DMS53 treated with DMSO at 0.1 percent for 48 hours (cell line): ENCODE data around the gene CHRD.
"Not testable (repeated sequence)": the region's sequence is repeated elsewhere in the genome, so short reads cannot be mapped to it uniquely, and the experiment has no call there.

Experiments
- DNase-seq: peaks from one replicate; lab custom pipeline; 2025; ENCODE audit not compliant: unreplicated experiment; lab: John Stamatoyannopoulos, UW

CHRD gene

DNA sequence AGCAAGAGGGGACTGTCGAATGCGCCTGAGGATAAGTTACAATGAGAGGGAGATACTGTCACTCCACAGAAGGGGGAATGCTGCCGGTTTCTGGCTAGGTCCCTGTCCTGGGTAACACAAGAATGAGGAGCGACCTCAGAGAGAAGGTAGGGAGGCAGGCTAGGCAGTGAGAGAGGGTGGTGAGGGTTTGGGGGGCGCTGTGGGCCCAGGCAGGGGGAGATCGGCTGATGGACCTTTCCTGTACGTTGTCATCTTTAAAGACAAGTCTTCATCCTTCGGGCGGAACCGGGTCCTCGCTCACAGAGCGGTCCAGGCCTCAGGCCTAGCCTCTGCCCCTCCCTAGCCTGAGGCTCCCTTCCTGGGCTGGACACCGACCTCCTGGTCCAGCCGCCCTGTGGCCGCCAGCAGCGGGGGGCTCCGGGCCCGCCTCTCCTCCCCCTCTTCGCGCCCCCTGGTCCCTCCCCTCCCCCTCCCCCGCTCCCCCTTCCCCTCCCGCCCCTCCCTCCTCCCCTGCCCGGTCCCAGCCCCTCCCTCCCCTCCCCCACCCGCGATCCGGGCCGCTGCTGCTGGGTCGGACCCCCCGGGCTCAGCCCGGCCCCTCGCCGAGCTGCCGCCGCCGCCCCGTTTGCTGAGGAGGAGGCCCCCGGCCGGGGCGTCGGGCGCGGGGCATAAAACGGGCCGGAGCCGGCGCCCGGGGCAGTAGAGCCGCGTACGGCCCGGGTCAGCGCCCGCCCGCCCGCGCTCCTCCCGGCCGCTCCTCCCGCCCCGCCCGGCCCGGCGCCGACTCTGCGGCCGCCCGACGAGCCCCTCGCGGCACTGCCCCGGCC lies at the start of gene CHRD:
TSS of gene CHRD (plus strand) at position 697 of the 827 bp plus-strand sequence. CDS start 265 bp downstream, outside the sequence.
- no peak for DNase-seq

DNA sequence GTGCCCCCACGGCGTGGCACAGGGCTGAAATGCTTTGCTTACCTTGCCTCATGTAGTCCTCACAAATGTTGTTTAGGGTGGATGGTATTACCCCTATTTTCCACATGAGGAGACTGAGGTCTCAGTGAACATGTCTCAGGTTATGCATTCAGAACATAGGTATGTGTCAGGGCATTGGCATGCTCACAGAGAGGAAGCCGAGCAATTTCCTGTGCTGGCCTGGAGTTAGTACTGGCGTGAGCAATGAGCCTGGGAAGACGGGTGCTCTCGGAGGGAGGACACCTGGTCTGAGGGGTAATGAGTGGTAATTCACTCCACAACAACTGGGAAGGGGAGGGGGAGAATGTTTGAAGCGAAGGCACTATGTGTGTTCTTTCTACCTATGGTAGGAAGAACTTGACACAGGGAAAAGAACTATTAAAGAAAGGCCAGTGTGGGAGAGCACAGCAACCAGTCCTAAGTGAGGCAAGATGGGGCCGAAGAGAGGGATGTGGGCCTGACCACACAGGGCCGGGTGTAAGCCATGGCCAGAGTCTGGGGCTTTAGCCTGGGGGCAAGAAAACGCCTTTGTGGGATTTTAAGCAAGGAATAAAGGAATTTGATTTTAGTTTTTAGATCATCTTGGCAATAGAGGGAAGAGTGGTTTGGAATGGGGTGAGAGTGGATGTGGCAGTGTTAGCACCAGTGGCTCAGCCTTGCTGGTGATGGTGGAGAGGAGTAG lies 47.3 kb upstream of the CHRD start:
- no peak for DNase-seq

DNA sequence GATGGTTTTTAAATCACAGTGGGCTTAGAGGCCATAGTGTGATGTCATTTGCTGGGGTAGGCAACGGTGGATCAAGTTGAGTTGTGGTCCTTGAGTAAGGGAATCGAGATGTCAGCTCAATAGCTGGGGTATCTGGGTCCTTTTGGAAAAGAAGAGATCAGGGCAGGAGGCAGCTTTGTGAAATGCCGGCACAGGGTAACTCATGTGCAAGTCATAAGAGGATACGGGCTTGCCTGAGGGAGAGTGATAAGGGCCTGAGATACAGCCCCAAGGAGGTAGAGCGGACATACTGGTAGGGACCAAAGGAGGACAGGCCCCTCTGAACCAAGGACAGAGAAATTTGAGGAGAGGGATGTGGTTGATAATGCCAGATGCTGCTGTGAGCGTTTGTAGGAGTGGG lies 46.7 kb upstream of the CHRD start:
- DNase-seq: no peak

DNA sequence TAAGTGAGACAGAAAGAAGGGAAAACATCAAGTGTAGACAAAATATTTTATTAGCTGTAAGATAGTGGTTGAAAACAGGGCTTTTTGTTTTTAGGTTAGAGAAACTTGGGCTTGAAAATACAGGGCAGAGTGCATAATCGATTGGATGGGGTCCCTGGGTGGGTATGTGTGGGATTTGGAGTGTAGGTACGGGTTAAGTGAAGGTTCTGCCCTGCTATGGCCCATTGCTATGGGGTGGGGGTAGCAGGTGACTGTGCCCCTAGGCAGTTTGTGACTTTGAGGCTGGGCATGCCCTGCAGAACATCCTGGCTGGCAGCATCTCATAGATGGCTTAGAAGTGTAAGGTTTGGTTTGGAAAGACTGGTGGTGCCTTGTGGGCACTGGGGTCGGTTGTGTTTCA lies 46.2 kb upstream of the CHRD start:
- DNase-seq: no peak

DNA sequence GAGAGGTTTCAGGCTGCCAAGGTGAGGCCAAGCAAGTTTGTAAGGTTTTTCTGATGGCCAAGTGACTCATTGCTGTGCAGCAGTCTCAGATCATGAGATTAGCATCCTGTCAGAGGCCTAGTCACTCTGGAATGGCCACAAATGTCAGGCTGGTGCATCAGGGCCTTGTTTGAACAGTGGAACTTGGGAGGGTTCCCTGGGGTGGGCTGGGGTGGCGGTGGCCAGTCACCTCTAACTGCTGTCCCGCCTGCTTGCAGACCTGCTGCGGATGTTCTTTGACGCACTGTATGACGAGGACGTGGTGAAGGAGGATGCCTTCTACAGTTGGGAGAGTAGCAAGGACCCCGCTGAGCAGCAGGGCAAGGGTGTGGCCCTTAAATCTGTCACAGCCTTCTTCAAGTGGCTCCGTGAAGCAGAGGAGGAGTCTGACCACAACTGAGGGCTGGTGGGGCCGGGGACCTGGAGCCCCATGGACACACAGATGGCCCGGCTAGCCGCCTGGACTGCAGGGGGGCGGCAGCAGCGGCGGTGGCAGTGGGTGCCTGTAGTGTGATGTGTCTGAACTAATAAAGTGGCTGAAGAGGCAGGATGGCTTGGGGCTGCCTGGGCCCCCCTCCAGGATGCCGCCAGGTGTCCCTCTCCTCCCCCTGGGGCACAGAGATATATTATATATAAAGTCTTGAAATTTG lies 45.2 kb upstream of the CHRD start:
- no peak for DNase-seq

DNA sequence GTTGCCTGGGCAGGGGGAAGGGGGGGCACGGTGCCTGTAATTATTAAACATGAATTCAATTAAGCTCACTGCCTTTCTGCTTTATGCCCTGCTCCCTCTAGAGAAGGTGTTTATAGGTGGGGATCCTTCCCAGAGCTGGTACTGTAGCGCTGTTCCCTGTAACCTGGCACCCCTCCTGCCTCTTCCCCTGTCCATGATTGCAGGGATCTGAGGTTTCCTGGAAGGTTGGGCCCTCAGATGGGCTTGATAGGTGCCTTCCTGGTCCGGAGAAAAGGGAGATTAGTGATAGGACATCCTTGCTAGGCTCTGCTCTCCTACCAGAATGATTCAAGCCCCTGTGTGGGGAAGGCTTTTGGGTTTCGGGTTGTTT lies 44.6 kb upstream of the CHRD start:
- DNase-seq: peak; percentile 70

DNA sequence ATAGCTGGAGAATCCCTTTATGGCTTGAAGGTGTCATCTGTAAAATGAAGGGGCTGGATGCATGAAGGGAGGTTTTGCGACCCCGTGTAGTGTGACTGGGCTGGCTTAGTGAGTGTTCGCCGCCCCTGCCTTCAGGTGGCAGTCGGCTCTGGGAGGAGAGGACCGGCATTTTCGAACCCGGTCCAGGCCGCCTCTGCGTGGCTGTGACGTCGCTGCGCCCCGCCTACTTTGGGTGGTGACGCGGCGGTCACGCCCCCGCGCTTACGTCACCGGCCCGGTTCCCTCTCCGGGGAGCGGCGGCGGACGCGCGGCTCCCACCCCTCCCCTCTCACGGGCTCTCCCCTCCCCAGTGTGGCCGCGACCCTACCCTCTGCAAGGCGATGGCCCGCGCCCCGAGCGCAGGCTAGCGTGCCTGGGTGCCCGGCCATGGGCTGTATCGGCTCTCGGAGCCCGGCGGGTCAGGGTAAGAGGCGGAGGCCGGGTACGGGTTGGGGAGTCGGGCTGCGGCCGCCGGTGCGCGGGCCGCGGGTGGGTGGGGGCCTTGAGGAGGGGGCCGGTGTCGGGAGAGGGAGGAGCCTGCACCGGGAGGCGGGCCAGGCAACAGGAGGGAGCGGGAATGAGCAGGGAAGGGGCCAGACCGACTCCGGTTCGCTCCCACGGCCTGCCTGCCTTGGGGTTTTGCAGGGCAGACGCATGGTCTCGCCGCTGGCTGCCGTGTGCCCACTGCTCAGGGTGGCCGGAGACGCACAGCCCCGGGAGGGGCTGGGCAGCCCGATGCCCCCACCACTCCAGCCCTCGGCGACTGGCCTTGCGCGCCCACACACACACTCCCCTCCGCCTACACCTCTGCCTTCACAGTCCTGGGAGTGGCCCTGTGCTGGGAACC lies 44.0 kb upstream of the CHRD start:
- peak; percentile 70 for DNase-seq

DNA sequence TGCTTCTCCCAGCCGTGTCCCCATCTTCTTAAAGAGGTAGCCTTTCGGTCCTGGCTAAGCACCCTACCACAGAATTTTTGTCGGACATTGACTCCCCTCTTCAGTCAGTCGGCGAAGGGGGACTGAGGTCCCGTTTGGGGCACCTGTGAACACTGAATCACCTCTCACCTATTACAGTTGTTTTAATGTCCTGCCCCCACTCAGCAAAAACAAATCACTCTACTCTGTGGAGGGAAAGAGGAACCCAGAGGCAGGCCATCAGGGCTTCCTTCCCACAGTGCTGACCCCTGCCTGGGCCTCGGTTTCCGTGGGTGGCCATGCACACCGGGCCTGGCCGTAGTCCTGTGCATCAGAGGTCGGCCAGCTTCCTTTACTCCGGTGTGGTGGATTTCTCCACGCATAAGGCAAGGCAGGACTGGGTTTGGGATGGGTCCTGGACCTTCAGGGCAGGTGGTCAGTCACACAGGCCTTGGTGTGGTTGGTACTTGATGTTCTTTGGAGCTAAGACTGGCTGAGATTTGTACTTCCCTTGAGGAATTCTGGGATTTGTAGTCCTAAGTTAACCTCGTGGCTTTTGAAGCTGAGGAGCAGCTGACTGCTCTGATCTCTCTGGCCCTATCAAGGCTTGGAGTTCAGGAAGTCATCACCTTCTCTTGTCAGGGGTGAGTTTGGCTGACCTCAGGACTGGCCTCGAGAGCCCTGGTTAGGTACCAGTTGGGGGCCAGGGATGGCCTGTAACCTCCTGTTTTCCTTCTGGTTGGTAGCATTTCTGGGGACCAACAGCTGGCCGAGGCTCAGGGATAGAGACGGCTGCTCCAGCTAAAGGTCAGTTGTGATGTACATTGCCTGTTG lies 43.1 kb upstream of the CHRD start:
- peak; percentile 28 for DNase-seq

DNA sequence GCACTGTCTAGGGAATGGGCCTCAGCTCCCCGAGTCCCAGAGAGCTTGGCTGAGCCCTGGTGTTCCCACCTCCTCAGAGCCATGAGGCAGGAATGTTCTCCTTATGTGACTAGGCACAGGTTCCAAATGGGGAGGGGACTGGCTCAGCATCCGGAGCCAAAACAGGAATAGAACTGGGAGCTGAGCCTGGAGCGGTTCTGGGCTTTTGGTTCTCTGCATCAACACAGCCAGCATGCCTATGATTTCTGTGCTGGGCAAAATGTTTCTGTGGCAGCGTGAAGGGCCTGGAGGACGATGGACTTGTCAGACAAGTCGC lies 42.5 kb upstream of the CHRD start, which contains the start of gene FAM131A:
TSS of gene FAM131A (plus strand) at position 202 of the 316 bp plus-strand sequence. CDS start at position 233, 31 bp downstream.
- DNase-seq: no peak

DNA sequence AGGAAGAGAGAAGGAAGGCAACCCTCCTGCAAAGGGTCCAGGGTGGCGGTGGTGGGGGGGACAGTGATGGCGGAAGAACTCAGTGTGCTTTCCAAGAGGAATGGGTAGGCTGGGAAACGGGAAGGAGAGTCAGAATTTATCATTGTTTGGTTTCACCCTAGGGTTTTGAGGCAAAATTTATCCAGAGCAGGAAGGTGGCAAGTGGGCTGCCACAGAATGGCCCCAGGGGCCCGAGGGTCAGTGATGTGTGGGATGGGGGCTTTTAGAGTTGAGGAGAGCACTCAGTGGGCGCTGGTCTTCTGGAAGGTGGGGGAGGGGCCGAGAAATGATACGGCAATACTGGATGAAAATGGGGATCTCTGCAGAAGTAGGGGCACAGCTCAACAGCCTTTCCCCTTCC lies 41.9 kb upstream of the CHRD start:
- no peak for DNase-seq

DNA sequence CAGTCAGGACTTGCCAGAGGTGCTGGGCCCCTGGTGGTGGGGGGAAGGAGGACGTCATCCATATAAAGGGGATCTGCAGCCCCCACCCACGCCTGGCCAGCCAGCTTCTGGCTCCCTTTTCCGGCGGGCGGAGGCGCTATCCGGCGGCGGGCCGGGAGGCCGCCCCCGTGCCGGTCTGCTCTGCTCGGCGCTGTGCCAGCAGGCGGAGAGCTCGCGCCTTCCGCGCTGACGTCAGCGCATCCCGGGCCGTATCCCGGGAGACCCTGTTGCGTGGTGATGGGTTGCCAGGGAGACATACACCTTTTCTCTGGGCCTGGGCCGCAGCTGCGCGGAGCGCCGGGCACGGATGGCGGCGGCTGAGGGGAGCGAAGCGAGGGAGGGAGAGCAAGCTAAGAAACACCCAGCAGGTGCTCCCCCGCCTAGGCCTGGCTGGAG lies 41.3 kb upstream of the CHRD start:
- DNase-seq: no peak

DNA sequence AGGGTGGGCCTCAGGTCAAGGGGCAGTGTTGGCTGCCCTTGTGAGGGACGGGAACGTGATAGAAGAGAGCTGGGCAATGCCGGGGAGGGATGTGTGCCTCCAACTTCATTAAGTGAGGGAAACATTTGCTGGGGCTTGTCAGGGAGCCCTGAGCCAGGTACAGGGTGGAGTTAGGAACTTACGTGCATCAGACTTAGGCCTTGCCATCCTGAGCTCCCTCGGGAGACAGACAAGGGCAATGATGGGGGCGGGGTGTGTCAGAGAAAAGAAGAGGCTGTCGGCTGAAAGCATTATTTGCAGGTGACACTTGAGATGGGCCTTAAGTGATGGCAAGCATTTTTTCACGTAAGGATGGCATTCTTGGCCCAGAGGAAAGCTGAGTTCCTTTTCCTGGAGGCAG lies 40.9 kb upstream of the CHRD start:
- DNase-seq: no peak

DNA sequence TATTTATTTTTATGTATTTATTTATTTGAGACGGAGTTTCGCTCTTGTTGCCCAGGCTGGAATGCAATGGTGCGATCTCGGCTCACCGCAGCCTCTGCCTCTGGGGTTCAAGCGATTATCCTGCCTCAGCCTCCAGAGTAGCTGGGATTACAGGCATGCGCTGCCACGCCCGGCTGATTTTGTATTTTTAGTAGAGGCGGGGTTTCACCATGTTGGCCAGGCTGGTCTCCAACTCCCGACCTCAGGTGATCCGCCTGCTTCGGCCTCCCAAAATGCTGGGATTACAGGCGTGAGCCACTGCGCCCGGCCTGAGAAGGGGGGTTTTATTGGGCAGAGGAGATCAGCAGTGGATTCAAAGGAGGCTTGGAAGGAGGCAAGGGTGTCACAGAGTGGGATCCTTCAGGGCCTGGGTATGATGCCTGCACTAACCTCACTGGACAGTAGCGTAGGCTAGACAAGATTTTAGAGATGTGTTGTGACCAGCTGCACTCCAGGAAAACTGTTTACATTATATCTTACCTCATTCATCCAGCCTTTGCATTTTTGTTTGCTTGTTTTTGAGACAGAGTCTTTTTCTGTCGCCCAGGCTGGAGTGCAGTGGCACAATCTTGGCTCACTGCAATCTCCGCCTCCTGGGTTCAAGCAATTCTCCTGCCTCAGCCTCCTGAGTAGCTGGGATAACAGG lies 40.3 kb upstream of the CHRD start:
- not testable (repeated sequence) for DNase-seq

DNA sequence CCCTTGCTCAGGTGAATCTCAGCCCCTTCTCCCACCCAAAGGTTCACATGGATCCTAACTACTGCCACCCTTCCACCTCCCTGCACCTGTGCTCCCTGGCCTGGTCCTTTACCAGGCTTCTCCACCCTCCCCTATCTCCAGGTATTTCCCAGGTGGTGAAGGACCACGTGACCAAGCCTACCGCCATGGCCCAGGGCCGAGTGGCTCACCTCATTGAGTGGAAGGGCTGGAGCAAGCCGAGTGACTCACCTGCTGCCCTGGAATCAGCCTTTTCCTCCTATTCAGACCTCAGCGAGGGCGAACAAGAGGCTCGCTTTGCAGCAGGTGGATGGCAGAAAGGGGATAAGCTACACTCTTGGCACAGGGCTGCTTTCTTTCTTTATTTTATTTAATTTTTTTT lies 37.9 kb upstream of the CHRD start:
- peak; percentile 92 for DNase-seq

DNA sequence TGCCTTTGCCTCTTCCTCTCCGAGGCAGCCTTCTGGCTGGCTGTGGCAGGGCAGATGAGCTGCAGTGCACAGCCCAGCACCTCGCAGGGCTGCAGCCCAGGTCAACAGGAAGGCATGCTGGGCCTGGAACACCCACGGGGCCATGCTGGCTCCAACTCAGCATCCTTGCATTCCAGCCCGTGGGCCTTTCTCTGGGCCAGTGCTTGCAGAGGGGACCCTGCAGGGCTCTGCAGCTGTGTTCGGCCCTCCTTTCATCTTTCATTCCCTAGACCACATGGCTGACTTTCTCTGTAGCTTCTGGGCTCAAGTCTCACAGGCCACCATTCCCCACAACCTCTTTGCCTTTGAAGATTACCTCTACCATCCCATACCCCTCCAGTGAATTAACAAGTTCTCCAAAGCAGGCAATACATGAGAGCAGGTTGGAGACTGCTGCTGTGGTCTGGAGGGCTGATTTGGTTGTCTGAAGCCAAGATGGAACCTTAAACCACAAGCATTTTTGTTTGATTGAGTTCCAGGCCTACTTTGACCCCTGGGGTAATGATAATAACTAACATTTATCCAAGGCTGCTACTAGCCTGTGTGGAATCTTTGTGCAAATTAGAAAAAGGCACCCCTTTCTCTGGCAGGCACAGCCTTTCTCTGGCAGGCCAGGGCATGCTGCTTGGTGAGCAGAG lies 36.5 kb upstream of the CHRD start:
- no peak for DNase-seq

DNA sequence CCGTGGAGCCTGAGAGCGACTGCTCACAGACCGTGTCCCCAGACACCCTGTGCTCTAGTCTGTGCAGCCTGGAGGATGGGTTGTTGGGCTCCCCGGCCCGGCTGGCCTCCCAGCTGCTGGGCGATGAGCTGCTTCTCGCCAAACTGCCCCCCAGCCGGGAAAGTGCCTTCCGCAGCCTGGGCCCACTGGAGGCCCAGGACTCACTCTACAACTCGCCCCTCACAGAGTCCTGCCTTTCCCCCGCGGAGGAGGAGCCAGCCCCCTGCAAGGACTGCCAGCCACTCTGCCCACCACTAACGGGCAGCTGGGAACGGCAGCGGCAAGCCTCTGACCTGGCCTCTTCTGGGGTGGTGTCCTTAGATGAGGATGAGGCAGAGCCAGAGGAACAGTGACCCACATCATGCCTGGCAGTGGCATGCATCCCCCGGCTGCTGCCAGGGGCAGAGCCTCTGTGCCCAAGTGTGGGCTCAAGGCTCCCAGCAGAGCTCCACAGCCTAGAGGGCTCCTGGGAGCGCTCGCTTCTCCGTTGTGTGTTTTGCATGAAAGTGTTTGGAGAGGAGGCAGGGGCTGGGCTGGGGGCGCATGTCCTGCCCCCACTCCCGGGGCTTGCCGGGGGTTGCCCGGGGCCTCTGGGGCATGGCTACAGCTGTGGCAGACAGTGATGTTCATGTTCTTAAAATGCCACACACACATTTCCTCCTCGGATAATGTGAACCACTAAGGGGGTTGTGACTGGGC lies 35.1 kb upstream of the CHRD start:
- DNase-seq: no peak

DNA sequence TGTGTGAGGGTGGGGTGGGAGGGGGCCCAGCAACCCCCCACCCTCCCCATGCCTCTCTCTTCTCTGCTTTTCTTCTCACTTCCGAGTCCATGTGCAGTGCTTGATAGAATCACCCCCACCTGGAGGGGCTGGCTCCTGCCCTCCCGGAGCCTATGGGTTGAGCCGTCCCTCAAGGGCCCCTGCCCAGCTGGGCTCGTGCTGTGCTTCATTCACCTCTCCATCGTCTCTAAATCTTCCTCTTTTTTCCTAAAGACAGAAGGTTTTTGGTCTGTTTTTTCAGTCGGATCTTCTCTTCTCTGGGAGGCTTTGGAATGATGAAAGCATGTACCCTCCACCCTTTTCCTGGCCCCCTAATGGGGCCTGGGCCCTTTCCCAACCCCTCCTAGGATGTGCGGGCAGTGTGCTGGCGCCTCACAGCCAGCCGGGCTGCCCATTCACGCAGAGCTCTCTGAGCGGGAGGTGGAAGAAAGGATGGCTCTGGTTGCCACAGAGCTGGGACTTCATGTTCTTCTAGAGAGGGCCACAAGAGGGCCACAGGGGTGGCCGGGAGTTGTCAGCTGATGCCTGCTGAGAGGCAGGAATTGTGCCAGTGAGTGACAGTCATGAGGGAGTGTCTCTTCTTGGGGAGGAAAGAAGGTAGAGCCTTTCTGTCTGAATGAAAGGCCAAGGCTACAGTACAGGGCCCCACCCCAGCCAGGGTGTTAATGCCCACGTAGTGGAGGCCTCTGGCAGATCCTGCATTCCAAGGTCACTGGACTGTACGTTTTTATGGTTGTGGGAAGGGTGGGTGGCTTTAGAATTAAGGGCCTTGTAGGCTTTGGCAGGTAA lies 34.3 kb upstream of the CHRD start:
- DNase-seq: peak; percentile 64
